ENCODE measurements around the gene KY. TPM values are rescaled to one million over a fixed set of nuclear protein-coding genes. Genes with fewer than 3 reads are reported as not detected.

Gene KY
- total RNA-seq: under 1 TPM; 0.33 to 0.59 TPM

- Histone ChIP-seq H3K27me3 (no peaks in the 10 kb centered on the region), H3K27ac (peak within 1 kb of the TSS; percentile 2 to 10), H3K9me3 (no peaks in the 10 kb centered on the region), H3K4me1 (peaks cover 0 to 24% of the 10 kb centered on the region in 2 donors), H3K4me3 (peak within 1 kb of the TSS; percentile 30 to 51), H3K36me3 (no peaks in the 10 kb centered on the region)
- DNase-seq (ENCODE audit: low spot score): peak; percentile 52
- peak in 1 of 2 donors; percentile 57 for TF ChIP-seq CTCF (IDR thresholded peaks at IDR 0.05)
Measured at GRCh38 chr3:134650431-134651346, at the start of gene KY. Gene KY (minus strand): TSS chr3:134651022. CDS start chr3:134650960, 62 bp downstream.

GRCh38 chr3:134699721-134700120 is 48.9 kb upstream of the KY start:
- no peak for TF ChIP-seq CTCF (IDR thresholded peaks at IDR 0.05)
- Histone ChIP-seq H3K4me1 (peaks cover 0 to 20% of the 10 kb centered on the region in 2 donors), H3K36me3 (no peaks in the 10 kb centered on the region), H3K9me3 (no peaks in the 10 kb centered on the region), H3K27ac (no peak overlapping the region), H3K27me3 (no peaks in the 10 kb centered on the region), H3K4me3 (no peak overlapping the region)
- peak; percentile 47 for DNase-seq (ENCODE audit: low spot score)

- no peaks in the 10 kb centered on the region for H3K9me3 ChIP-seq
- no peaks in the 10 kb centered on the region for H3K27me3 ChIP-seq
- H3K36me3 ChIP-seq: no peaks in the 10 kb centered on the region
- H3K27ac ChIP-seq: no peak overlapping the region
- no peak overlapping the region for H3K4me3 ChIP-seq
- DNase-seq (ENCODE audit: low spot score): peak; percentile 23
- no peak for TF ChIP-seq CTCF (IDR thresholded peaks at IDR 0.05)
- peaks cover 0 to 20% of the 10 kb centered on the region in 2 donors for H3K4me1 ChIP-seq
Measured at GRCh38 chr3:134699141-134699711, 48.4 kb upstream of the KY start.

- Histone ChIP-seq H3K4me1 (peaks cover 0 to 20% of the 10 kb centered on the region in 2 donors), H3K36me3 (no peaks in the 10 kb centered on the region), H3K4me3 (no peak overlapping the region), H3K27ac (no peak overlapping the region), H3K27me3 (no peaks in the 10 kb centered on the region), H3K9me3 (no peaks in the 10 kb centered on the region)
- no peak for TF ChIP-seq CTCF (IDR thresholded peaks at IDR 0.05)
- peak; percentile 40 for DNase-seq (ENCODE audit: low spot score)
Measured at GRCh38 chr3:134697830-134698689, 47.2 kb upstream of the KY start.

GRCh38 chr3:134696155-134696554 is 45.3 kb upstream of the KY start:
- peaks cover 0 to 20% of the 10 kb centered on the region in 2 donors for H3K4me1 ChIP-seq
- H3K4me3 ChIP-seq: no peak overlapping the region
- H3K36me3 ChIP-seq: no peaks in the 10 kb centered on the region
- no peak overlapping the region for H3K27ac ChIP-seq
- H3K9me3 ChIP-seq: no peaks in the 10 kb centered on the region
- no peak for TF ChIP-seq CTCF (IDR thresholded peaks at IDR 0.05)
- no peaks in the 10 kb centered on the region for H3K27me3 ChIP-seq
- peak; percentile 1 for DNase-seq (ENCODE audit: low spot score)

Data from right atrium auricular region (tissue), 2 donors.